GM21381 (cell line): ENCODE measurements around the gene AP2A2.

ENCODE experiments used
- ATAC-seq: cut with Tn5 transposase; IDR thresholded peaks from one replicate; pipeline ENCODE4 v1.9.1; 2021; ENCODE audit warnings: mild to moderate bottlenecking, moderate library complexity; ENCODE audit not compliant: unreplicated experiment

AP2A2 gene

GRCh38 chr11:1038921-1039320, 113.3 kb downstream of the AP2A2 start:
- no peak for ATAC-seq

DNA sequence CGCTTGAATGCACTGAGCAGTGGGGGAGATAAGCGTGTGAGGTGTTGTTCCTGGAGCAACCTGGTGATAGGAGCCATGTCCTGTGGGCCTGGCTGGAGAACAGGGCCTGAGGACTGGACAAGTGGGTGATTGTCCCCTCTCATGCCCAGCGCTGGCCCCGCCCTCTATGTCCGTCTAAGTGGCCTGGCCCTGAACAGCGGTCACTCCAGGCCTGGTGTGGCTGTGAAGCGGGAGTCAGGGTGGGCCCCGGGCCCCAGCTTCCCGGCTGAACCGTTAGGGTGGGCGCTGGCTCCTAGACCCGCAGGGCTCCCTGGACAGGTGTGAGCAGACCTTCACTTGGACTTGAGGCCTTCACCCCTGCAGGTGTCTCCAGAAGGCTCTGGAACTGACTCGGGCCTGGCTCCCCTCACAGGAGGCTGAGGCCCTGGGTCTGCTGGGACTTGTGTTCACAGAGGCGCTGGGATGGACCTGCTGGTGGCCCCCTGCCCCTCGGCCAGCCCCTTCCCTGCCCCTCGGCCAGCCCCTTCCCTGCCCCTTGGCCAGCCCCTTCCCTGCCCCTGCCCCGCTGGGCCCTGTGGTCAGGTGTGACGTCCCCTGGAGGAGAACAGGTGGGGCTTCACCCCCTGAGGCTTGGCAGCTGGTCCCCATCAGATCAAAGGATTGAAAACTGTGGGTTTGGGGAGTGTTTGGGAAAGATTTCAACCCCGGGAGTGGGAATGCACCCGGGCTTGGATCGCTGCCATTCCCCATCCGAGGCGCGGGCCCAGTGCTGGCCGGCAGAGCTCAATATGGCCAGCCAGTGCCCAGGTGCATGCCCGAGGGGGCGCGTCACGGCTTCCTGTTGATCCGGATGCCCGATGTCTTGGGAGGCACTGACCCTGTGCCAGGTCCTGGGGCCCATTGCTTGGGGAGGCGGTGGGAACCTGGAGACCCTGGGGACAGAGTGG, 114.1 kb downstream of the AP2A2 start:
- no peak for ATAC-seq

GRCh38 chr11:1040428-1041148, 114.9 kb downstream of the AP2A2 start:
- no peak for ATAC-seq

DNA sequence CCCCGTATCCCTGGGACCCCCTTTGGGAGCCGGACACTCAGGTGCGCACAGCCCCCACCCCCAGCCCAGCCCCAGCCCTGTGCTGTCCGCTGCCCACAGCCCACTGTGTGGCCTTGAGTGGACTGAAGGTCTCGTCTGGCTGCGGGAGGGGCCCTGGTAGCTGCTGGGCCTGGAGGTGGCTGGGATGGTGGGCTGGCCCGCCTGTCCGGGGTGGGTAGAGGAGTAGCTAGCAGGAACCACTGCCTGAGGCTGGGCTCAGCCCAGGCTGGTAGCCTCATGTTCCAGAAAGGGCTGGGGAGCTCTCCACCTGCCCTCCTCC, 115.4 kb downstream of the AP2A2 start:
- ATAC-seq: no peak

DNA sequence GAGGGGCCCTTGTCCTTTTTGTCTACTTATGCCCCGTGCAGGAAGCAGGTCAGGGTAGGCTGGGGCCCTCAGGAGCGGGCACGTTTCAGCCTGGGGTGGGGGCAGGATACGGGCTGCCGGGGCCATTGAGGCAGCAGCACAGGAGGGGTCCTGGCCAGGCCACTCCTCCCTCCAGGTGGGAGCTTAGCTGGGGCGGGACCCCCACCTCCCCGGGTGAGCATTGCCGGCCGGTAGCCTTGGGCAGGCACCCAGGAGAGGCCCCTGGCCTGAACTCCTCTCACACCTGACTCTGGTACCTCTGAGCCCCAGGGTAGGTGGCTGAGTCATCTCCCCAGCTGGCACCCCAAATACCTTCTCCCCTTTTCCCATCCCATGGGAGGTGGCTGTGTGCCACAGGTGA, 115.8 kb downstream of the AP2A2 start:
- no peak for ATAC-seq

GRCh38 chr11:1041936-1042608, 116.4 kb downstream of the AP2A2 start:
- no peak for ATAC-seq

- ATAC-seq: no peak
These were observed 117.2 kb downstream of the AP2A2 start for GRCh38 chr11:1042626-1043562.

DNA sequence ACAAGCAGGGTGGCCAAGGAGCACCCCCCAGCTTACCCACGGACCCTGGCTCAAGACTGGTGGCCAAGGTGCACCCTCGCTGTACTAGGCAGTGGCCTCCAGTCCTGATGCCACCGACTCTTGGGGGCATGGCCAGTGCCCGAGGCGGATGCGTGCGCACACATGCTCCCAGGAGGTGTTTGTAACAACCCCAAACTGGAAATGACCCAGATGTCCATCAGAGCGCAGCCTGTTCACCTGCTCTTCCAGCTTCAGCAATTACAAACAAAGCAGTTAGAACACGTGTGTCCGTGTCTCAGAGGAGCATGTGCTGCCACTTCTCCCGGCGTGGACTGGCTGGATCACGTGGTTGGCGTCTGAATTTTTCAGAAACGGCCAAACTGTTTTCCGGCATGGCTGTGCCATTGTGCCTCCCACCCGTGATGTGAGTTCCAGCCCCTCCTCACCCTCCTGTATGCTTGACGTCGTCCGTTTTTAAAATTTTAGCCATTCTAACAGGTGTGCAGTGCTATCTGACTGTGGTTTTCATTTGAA, 118.0 kb downstream of the AP2A2 start:
- ATAC-seq: no peak

GRCh38 chr11:1044160-1044559, 118.5 kb downstream of the AP2A2 start:
- ATAC-seq: no peak

DNA sequence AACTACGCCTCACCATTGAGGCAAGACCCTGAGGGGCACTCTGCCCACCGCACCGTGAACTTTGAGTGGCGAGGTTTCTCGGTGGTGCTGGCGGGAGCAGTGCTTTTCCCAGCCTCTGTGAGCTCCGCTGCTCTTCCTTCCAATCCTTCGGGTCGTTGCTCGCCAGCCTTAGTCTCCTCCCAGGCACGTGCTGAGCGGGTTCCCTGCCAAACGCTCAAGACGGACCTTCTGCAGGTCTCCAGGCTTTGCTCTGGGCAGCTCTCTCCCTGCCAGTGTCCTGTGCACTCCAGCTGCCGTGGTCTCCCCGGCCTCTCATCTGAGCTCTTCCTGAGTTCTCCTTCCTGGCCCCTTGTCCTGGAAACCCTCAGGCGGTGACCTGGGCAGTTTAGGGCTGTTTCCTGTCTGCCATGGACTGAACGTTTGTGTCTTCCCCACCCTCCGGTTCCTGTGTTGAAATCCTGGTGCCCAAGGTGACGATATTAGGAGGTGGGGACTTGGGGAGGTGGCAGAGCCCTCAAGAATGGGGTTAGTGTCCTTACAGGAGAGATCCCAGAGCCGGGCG, 122.0 kb downstream of the AP2A2 start:
- ATAC-seq: no peak

- ATAC-seq: no peak
These were observed 122.9 kb downstream of the AP2A2 start for GRCh38 chr11:1048375-1049070.

- no peak for ATAC-seq
These were observed 123.4 kb downstream of the AP2A2 start for GRCh38 chr11:1049071-1049405.

DNA sequence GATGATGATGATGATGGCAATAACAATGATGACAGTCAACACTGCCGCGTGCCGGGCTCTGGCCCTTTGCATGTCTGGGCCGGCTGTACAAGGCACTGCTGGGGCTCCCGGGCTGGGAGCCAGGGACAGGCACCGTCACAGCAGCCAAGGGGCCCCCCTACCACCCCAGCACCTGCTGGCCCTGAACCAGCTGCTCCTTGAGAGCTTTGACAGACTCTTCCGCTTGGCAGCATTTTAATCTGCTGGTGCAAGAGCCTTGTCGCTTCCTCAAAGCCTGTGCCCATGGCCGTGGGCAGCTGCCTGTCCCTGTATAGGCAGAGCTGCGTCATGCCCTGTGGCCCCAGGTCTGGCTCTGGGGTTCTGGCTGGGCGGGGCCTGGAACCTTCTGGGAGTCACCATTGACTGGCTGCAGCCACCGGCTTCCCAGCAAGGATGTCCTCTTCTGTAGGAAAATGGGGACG, 123.8 kb downstream of the AP2A2 start:
- ATAC-seq: no peak

DNA sequence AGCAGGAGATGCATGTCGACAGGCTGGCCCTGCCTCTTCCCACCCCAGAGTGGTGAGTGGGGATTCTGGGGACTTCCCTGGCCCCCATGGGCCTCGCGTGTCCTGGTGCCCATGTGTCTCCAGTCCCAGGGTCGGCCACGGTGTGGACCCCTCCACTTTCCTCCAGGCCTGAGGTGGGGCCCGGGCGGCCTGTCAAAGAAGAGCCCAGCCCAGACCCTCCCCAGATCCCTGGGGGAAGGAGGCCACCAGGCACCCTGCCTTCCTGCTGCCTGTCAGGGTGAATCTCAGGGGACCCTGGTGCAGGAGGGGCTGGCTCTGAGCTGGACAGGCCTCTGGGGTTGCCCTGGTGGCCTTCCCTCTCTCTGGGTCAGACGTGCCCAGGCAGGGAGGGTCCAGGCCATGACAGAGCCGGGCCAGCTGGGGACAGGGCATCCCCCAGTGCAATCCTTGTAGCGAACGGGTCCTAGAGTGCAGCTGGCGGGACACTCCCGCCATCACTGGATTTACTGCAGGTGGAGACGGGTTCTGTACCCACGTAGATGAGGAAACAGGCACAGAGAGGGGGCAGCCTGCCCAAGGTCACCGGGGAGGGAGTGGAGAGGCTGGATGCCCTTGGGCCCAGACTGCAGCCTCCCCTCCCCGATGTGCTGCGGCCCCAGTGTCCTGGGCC, 124.4 kb downstream of the AP2A2 start:
- ATAC-seq: no peak

GRCh38 chr11:1050581-1051355, 125.1 kb downstream of the AP2A2 start:
- ATAC-seq: peak; percentile 73

DNA sequence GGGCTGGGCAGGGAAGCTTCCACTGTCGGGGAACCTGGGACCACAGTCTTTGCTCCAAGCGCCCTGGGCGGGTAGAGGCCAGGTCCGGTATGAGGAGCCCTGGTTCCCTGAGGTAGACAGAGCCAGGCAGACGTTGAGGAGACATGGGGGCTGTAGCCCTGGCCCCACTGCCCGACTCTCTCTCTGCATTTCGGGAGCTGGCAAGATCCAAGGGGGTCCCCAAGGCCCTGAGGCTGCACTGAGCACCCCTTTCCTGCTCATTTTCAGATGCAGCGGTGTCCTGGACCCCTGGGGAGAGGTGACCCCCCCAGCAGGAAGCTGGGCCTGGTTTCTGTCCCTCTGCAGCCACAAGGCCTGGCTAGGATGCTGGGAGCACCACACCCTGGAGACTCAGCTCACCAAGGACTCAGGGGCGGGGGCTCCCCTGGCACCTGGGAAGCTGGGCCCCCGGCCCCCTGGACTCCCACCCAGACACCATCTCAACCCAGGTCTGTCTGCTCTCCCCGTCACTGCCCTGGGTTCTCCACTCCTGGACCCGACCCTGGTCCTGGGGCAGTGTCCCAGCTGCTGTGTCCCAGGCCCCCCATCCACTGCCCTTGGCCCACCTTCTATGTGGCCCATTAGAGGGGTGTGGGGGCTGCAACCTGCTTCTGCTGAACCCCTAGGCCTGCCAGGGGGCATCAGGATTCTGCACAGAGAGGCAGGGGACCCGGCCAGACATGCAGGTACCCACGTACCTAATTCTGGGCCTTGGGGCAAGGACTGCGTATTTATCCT, 125.9 kb downstream of the AP2A2 start:
- no peak for ATAC-seq
